ENCODE measurements around the gene XAF1.

DNA sequence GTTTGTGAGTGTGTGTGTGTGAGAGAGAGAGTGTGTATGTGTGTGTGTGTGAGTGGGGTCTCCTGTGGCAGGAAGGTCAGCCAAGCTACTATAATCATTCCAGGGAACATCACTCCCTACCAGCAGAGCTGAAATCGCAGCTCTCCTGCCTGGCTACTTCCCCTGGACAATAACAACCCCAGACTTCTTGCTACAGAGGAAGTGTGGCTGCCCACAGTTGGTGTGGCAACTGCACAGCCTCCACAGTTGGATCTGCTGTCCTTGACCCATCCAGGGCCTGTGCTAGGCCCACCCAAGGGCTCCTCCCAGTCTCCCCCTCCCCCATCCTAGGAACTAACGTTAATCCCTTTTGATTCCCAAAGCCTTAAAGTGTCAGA, 44.2 kb upstream of the XAF1 start:
- TF ChIP-seq CTCF (IDR thresholded peaks at IDR 0.05) = no peak
- no peak for TF ChIP-seq POLR2A (IDR thresholded peaks at IDR 0.05)

Measured in lower leg skin (tissue), 3 donors.